ACC112 (cell line): ENCODE measurements around the gene COA5.

Experiments
- H2AFZ ChIP-seq: fragments of 200-600 bp; sonication (generic); one replicate; pipeline ENCODE4 v1.6.0; 2017; ENCODE audit warnings: antibody characterized with exemption, low read length; ENCODE audit not compliant: unreplicated experiment
- H3K27ac ChIP-seq: fragments of 200-600 bp; sonication (generic); 2 replicates; pipeline ENCODE4 v1.5.1; 2014; ENCODE audit warnings: low read depth, mild to moderate bottlenecking, antibody characterized with exemption, low read length, moderate library complexity
- H3K27me3 ChIP-seq: fragments of 200-600 bp; sonication (generic); 2 replicates; pipeline ENCODE4 v1.6.1; 2014; ENCODE audit warnings: mild to moderate bottlenecking, antibody characterized with exemption, low read length, moderate library complexity, mixed read lengths; ENCODE audit not compliant: insufficient read depth
- H3K36me3 ChIP-seq: fragments of 200-600 bp; sonication (generic); 2 replicates; pipeline ENCODE4 v1.6.1; 2016; ENCODE audit warnings: mild to moderate bottlenecking, antibody characterized with exemption, low read length, moderate library complexity, mixed read lengths; ENCODE audit not compliant: insufficient read depth
- H3K4me1 ChIP-seq: fragments of 200-600 bp; sonication (generic); one replicate; pipeline ENCODE4 v1.6.1; 2016; ENCODE audit warnings: low read length, mixed read lengths; ENCODE audit not compliant: insufficient read depth, unreplicated experiment, control insufficient read depth
- H3K4me3 ChIP-seq: fragments of 200-600 bp; sonication (generic); 2 replicates; pipeline ENCODE4 v1.5.1; 2014; ENCODE audit warnings: mild to moderate bottlenecking, low read depth, low read length
- H3K79me2 ChIP-seq: fragments of 200-600 bp; sonication (generic); one replicate; pipeline ENCODE4 v1.6.0; 2016; ENCODE audit warnings: low read length; ENCODE audit not compliant: control insufficient read depth, unreplicated experiment, insufficient read depth

COA5 gene

GRCh38 chr2:98561902-98562695 lies 46.2 kb downstream of the COA5 start:
- H3K27ac ChIP-seq: no peak overlapping the region
- no peak overlapping the region for H2AFZ ChIP-seq
- H3K36me3 ChIP-seq: no peaks in the 10 kb centered on the region
- H3K27me3 ChIP-seq: no peaks in the 10 kb centered on the region
- no peak overlapping the region for H3K4me3 ChIP-seq
- no peaks in the 10 kb centered on the region for H3K79me2 ChIP-seq
- peaks cover 14% of the 10 kb centered on the region for H3K4me1 ChIP-seq

GRCh38 chr2:98561018-98561417 lies 47.3 kb downstream of the COA5 start:
- H3K4me3 ChIP-seq: no peak overlapping the region
- no peak overlapping the region for H2AFZ ChIP-seq
- no peaks in the 10 kb centered on the region for H3K79me2 ChIP-seq
- no peaks in the 10 kb centered on the region for H3K27me3 ChIP-seq
- H3K36me3 ChIP-seq: no peaks in the 10 kb centered on the region
- no peak overlapping the region for H3K27ac ChIP-seq
- H3K4me1 ChIP-seq: peaks cover 14% of the 10 kb centered on the region

- no peaks in the 10 kb centered on the region for H3K27me3 ChIP-seq
- H3K4me1 ChIP-seq: peaks cover 14% of the 10 kb centered on the region
- H3K27ac ChIP-seq: peak overlapping the region; percentile 31; the same call in 1 of the 2 replicates
- no peak overlapping the region for H3K4me3 ChIP-seq
- H2AFZ ChIP-seq: no peak overlapping the region
- H3K79me2 ChIP-seq: no peaks in the 10 kb centered on the region
- no peaks in the 10 kb centered on the region for H3K36me3 ChIP-seq
These were observed 48.0 kb downstream of the COA5 start for GRCh38 chr2:98560256-98560771.

DNA sequence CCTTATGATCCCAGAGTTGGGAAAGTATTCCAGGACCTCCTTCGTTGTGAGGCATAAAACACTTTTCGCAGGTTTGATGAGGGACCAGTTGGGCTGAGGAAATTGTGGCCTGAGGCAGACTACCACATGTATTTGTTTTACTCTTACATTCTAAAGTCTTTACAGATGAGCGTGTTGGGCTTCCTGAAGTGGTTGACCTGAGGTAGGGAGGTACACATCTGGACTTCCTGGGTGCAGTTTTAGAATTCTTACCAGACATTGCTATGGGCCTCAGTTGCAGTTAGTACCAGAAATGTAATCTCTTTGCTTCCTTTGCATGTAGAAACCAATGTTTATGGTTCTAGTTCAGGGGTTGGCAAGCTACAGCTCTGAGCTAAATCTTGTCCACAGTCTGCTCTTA lies 48.7 kb downstream of the COA5 start:
- Histone ChIP-seq H3K27ac (no peak overlapping the region), H2AFZ (no peak overlapping the region), H3K4me1 (peaks cover 14% of the 10 kb centered on the region), H3K36me3 (no peaks in the 10 kb centered on the region), H3K27me3 (no peaks in the 10 kb centered on the region), H3K79me2 (no peaks in the 10 kb centered on the region), H3K4me3 (no peak overlapping the region)

- no peak overlapping the region for H3K27ac ChIP-seq
- H3K79me2 ChIP-seq: no peaks in the 10 kb centered on the region
- H3K4me3 ChIP-seq: no peak overlapping the region
- H2AFZ ChIP-seq: no peak overlapping the region
- H3K4me1 ChIP-seq: peaks cover 14% of the 10 kb centered on the region
- H3K36me3 ChIP-seq: no peaks in the 10 kb centered on the region
- H3K27me3 ChIP-seq: no peaks in the 10 kb centered on the region
These were observed 49.3 kb downstream of the COA5 start for GRCh38 chr2:98558852-98559530.

- Histone ChIP-seq H3K27me3 (no peaks in the 10 kb centered on the region), H3K27ac (no peak overlapping the region), H3K36me3 (no peaks in the 10 kb centered on the region; the same call in 1 of the 2 replicates), H3K4me3 (no peak overlapping the region), H2AFZ (no peak overlapping the region), H3K79me2 (no peaks in the 10 kb centered on the region), H3K4me1 (peaks cover 14% of the 10 kb centered on the region)
These were observed 51.8 kb downstream of the COA5 start for GRCh38 chr2:98556344-98557033.

- peaks cover 14% of the 10 kb centered on the region for H3K4me1 ChIP-seq
- no peak overlapping the region for H3K4me3 ChIP-seq
These were observed 52.6 kb downstream of the COA5 start for GRCh38 chr2:98555696-98556095.

GRCh38 chr2:98554116-98554861 lies 54.0 kb downstream of the COA5 start:
- Histone ChIP-seq H3K27ac (no peak overlapping the region), H3K27me3 (no peaks in the 10 kb centered on the region), H3K4me3 (no peak overlapping the region), H2AFZ (no peak overlapping the region), H3K36me3 (no peaks in the 10 kb centered on the region; the same call in 1 of the 2 replicates), H3K4me1 (peaks cover under 1% of the 10 kb centered on the region), H3K79me2 (no peaks in the 10 kb centered on the region)

More at GRCh38 chr2:98555696-98556095, 52.6 kb downstream of the COA5 start:
- H3K27me3 ChIP-seq: no peaks in the 10 kb centered on the region
- H2AFZ ChIP-seq: no peak overlapping the region
- H3K36me3 ChIP-seq: no peaks in the 10 kb centered on the region; the same call in 1 of the 2 replicates
- no peak overlapping the region for H3K27ac ChIP-seq
- H3K79me2 ChIP-seq: no peaks in the 10 kb centered on the region

GRCh38 chr2:98552499-98553179 lies 55.7 kb downstream of the COA5 start:
- Histone ChIP-seq H3K36me3 (no peaks in the 10 kb centered on the region; the same call in 1 of the 2 replicates), H2AFZ (no peak overlapping the region), H3K4me1 (no peaks in the 10 kb centered on the region), H3K27me3 (no peaks in the 10 kb centered on the region), H3K27ac (no peak overlapping the region), H3K4me3 (no peak overlapping the region), H3K79me2 (no peaks in the 10 kb centered on the region)
